GM18517 (cell line): ENCODE data around the gene PNKP.

ENCODE experiments used
- ATAC-seq: cut with Tn5 transposase; IDR thresholded peaks from one replicate; pipeline ENCODE4 v1.9.1; 2021; ENCODE audit warnings: mild to moderate bottlenecking, moderate library complexity; ENCODE audit not compliant: unreplicated experiment

PNKP gene

GRCh38 chr19:49876422-49877019, 9.1 kb upstream of the PNKP start:
- peak; percentile 38 for ATAC-seq

- ATAC-seq: no peak
Observed at GRCh38 chr19:49875857-49876421, 8.6 kb upstream of the PNKP start.

GRCh38 chr19:49875177-49875576, 7.8 kb upstream of the PNKP start:
- ATAC-seq: no peak

- no peak for ATAC-seq
Observed at GRCh38 chr19:49874503-49875157, 7.3 kb upstream of the PNKP start.

- no peak for ATAC-seq
Observed at GRCh38 chr19:49873834-49874233, 6.5 kb upstream of the PNKP start.

- no peak for ATAC-seq
Observed at GRCh38 chr19:49873129-49873521, 5.7 kb upstream of the PNKP start.

GRCh38 chr19:49872245-49873128, 5.1 kb upstream of the PNKP start:
- no peak for ATAC-seq

- no peak for ATAC-seq
Observed at GRCh38 chr19:49871349-49871985, 4.1 kb upstream of the PNKP start.

GRCh38 chr19:49870309-49870901, 3.0 kb upstream of the PNKP start:
- no peak for ATAC-seq

- ATAC-seq: peak; percentile 81
Observed at GRCh38 chr19:49869484-49870308, 2.3 kb upstream of the PNKP start.

- no peak for ATAC-seq
Observed at GRCh38 chr19:49869009-49869483, 1.7 kb upstream of the PNKP start.

- ATAC-seq: no peak
Observed at GRCh38 chr19:49864890-49865289, 2.5 kb downstream of the PNKP start.

GRCh38 chr19:49863935-49864320, 3.4 kb downstream of the PNKP start:
- ATAC-seq: no peak

- no peak for ATAC-seq
Observed at GRCh38 chr19:49863254-49863934, 4.0 kb downstream of the PNKP start.

GRCh38 chr19:49862391-49863253, 4.8 kb downstream of the PNKP start:
- no peak for ATAC-seq

- no peak for ATAC-seq
Observed at GRCh38 chr19:49861541-49862378, 5.6 kb downstream of the PNKP start.

GRCh38 chr19:49861107-49861506, 6.3 kb downstream of the PNKP start:
- ATAC-seq: no peak
